OCI-LY7 (cell line): ENCODE results near the gene GFM2. TPM values are rescaled to one million over a fixed set of nuclear protein-coding genes. Genes with fewer than 3 reads are reported as not detected.

Source experiments
- BruUV-seq: library from RNA; stranded (reverse); fragments of 400-500 nt; replicated peaks from 2 replicates; lab custom pipeline; 2021; lab: Mats Ljungman, UMichigan
- CTCF ChIA-PET: fragments of 300-600 bp; sonication (Branson Sonifier 250); formaldehyde crosslinking; loops from one replicate; lab custom pipeline; 2022; ENCODE audit warnings: antibody characterized with exemption; ENCODE audit not compliant: unreplicated experiment; lab: Charles Lee
- POLR2A ChIA-PET: fragments of 300-600 bp; sonication (Branson Sonifier 250); formaldehyde crosslinking; loops from one replicate; lab custom pipeline; 2022; ENCODE audit warnings: antibody characterized with exemption; lab: Charles Lee
- DNase-seq: peaks from one replicate; pipeline ENCODE4 v3.0.0-alpha.2; 2015; ENCODE audit warnings: low spot score
- H2AFZ ChIP-seq: fragments of 200-600 bp; sonication (generic), shearing (Covaris generic); 2 replicates; pipeline ENCODE4 v1.6.1; 2014; ENCODE audit warnings: mild to moderate bottlenecking, antibody characterized with exemption, low read length, moderate library complexity
- H3K27ac ChIP-seq: fragments of 200-600 bp; sonication (generic); 2 replicates; pipeline ENCODE4 v1.5.1; 2014; ENCODE audit warnings: mixed run types, low read depth, mild to moderate bottlenecking, moderate library complexity, low read length, inconsistent platforms; ENCODE audit not compliant: poor library complexity, severe bottlenecking
- H3K36me3 ChIP-seq: fragments of 200-600 bp; sonication (generic); 2 replicates; pipeline ENCODE4 v1.6.1; 2014; ENCODE audit warnings: mild to moderate bottlenecking, antibody characterized with exemption, low read length, moderate library complexity, mixed read lengths; ENCODE audit not compliant: insufficient read depth
- H3K4me1 ChIP-seq: fragments of 200-600 bp; sonication (generic); 2 replicates; pipeline ENCODE4 v1.5.1; 2014; ENCODE audit warnings: mild to moderate bottlenecking, low read length; ENCODE audit not compliant: insufficient read depth, poor library complexity, severe bottlenecking
- H3K4me2 ChIP-seq: fragments of 200-600 bp; sonication (generic); 2 replicates; pipeline ENCODE4 v1.6.1; 2014; ENCODE audit warnings: mild to moderate bottlenecking, low read length
- H3K4me3 ChIP-seq: fragments of 200-600 bp; sonication (generic); 2 replicates; pipeline ENCODE4 v1.5.1; 2014; ENCODE audit warnings: mild to moderate bottlenecking, low read depth, low read length; ENCODE audit not compliant: poor library complexity, severe bottlenecking
- H3K79me2 ChIP-seq: fragments of 200-600 bp; sonication (generic); 2 replicates; pipeline ENCODE4 v1.6.1; 2016; ENCODE audit warnings: low read depth, mild to moderate bottlenecking, low read length, moderate library complexity, mixed read lengths; ENCODE audit not compliant: insufficient read depth
- H3K9me2 ChIP-seq: fragments of 200-600 bp; sonication (generic); 2 replicates; pipeline ENCODE4 v1.6.1; 2016; ENCODE audit warnings: mild to moderate bottlenecking, low read length, mixed read lengths; ENCODE audit not compliant: insufficient read depth
- H3K9me3 ChIP-seq: fragments of 200-600 bp; sonication (generic); 2 replicates; pipeline ENCODE4 v1.6.1; 2014; ENCODE audit warnings: mild to moderate bottlenecking, mixed run types, low read length, mixed read lengths
- H4K20me1 ChIP-seq: fragments of 200-600 bp; sonication (generic); 2 replicates; pipeline ENCODE4 v1.6.1; 2014; ENCODE audit warnings: mild to moderate bottlenecking, antibody characterized with exemption, low read length, moderate library complexity, mixed read lengths; ENCODE audit not compliant: insufficient read depth
- EZH2phosphoT487 ChIP-seq: fragments of 200-600 bp; sonication (generic); IDR thresholded peaks from 2 replicates; pipeline ENCODE4 v1.6.1; 2018; ENCODE audit warnings: low read depth, borderline replicate concordance, mild to moderate bottlenecking, mixed run types, antibody characterized with exemption, low read length, moderate library complexity, mixed read lengths
- intact Hi-C: fragments of 100-400 bp; cut with micrococcal nuclease; formaldehyde crosslinking; loops from one replicate; pipeline ENCODE4 v1.10.0; 2022; ENCODE audit not compliant: unreplicated experiment
- total RNA-seq, 2 experiments: library from RNA; depleted of rRNA in 1 of 2; stranded (reverse); fragments of >200 nt in 1 of 2; shearing (Covaris generic) in 1 of 2; gene quantifications; 2 replicates each; pipeline ENCODE4 v1.2.3, GENCODE V29; 2014 to 2022
- TF ChIP-seq, protein P1 (sequence below): fragments of 200-600 bp; sonication (generic); conservative IDR thresholded peaks from 2 replicates; pipeline ENCODE4 v1.5.1; 2014; ENCODE audit warnings: mild to moderate bottlenecking, antibody characterized with exemption, low read length, moderate library complexity, mixed read lengths

The GFM2 gene
- total RNA-seq, 2 experiments from 2014 or later = 35.0 to 36.9 TPM

GRCh38 chr5:74738406-74738805 is 28.5 kb downstream of the GFM2 start:
- Histone ChIP-seq H3K79me2 (no peaks in the 10 kb centered on the region), H3K4me2 (no peak overlapping the region), H3K27ac (no peak overlapping the region), H3K9me2 (no peaks in the 10 kb centered on the region), H3K4me1 (no peaks in the 10 kb centered on the region), H3K36me3 (peaks cover 88% of the 10 kb centered on the region), H2AFZ (no peak overlapping the region), H4K20me1 (no peaks in the 10 kb centered on the region), H3K9me3 (no peaks in the 10 kb centered on the region), H3K4me3 (no peak overlapping the region)
- POLR2A ChIA-PET = interaction anchor here (0.6 to 2.1 kb wide), 6 partner anchors 11 to 1904 kb away, joined by 3 to 9 read pairs (median 4); no protein-coding TSS in a partner anchor
- no peak for DNase-seq
- intact Hi-C loops = no loop called here
- no TSS peak for BruUV-seq
- CTCF ChIA-PET = no interaction called here
- TF ChIP-seq, protein P1, sequence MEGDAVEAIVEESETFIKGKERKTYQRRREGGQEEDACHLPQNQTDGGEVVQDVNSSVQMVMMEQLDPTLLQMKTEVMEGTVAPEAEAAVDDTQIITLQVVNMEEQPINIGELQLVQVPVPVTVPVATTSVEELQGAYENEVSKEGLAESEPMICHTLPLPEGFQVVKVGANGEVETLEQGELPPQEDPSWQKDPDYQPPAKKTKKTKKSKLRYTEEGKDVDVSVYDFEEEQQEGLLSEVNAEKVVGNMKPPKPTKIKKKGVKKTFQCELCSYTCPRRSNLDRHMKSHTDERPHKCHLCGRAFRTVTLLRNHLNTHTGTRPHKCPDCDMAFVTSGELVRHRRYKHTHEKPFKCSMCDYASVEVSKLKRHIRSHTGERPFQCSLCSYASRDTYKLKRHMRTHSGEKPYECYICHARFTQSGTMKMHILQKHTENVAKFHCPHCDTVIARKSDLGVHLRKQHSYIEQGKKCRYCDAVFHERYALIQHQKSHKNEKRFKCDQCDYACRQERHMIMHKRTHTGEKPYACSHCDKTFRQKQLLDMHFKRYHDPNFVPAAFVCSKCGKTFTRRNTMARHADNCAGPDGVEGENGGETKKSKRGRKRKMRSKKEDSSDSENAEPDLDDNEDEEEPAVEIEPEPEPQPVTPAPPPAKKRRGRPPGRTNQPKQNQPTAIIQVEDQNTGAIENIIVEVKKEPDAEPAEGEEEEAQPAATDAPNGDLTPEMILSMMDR = no peak
- no peak for TF ChIP-seq EZH2phosphoT487

- Histone ChIP-seq H3K36me3 (peaks cover 90% of the 10 kb centered on the region), H3K4me3 (no peak overlapping the region), H3K4me2 (no peak overlapping the region), H3K79me2 (no peaks in the 10 kb centered on the region), H2AFZ (no peak overlapping the region), H3K4me1 (no peaks in the 10 kb centered on the region), H3K9me3 (no peaks in the 10 kb centered on the region), H3K27ac (no peak overlapping the region), H4K20me1 (no peaks in the 10 kb centered on the region), H3K9me2 (no peaks in the 10 kb centered on the region)
- DNase-seq = no peak
- ChIA-PET CTCF (no interaction called here), POLR2A (interaction anchor here (0.6 kb wide), 1 partner anchor 105 kb away, joined by 3 read pairs; no protein-coding TSS in a partner anchor)
- intact Hi-C loops = no loop called here
- BruUV-seq = no TSS peak
- TF ChIP-seq EZH2phosphoT487 = no peak
- TF ChIP-seq, protein P1 = no peak
Observed at GRCh38 chr5:74736759-74737158, 30.2 kb downstream of the GFM2 start.

- Histone ChIP-seq H3K27ac (no peak overlapping the region), H3K4me3 (no peak overlapping the region), H3K36me3 (peaks cover 69% of the 10 kb centered on the region), H3K9me3 (peaks cover 8% of the 10 kb centered on the region; the same call in 1 of the 2 replicates), H2AFZ (no peak overlapping the region), H4K20me1 (no peaks in the 10 kb centered on the region), H3K4me1 (no peaks in the 10 kb centered on the region), H3K9me2 (no peaks in the 10 kb centered on the region), H3K4me2 (no peak overlapping the region), H3K79me2 (no peaks in the 10 kb centered on the region)
- TF ChIP-seq, protein P1 = no peak
- TF ChIP-seq EZH2phosphoT487 = no peak
- no peak for DNase-seq
- POLR2A ChIA-PET = interaction anchor here (0.6 kb wide), 1 partner anchor 13 kb away, joined by 3 read pairs; no protein-coding TSS in a partner anchor
- intact Hi-C loops = no loop called here
- CTCF ChIA-PET = no interaction called here
- no TSS peak for BruUV-seq
Observed at GRCh38 chr5:74725331-74725730, 41.6 kb downstream of the GFM2 start.
